IPS-NIHi11 (cell line): Measurements from ENCODE around the gene PDLIM4.

Experiments used
- DNase-seq: peaks from one replicate; pipeline ENCODE4 v3.0.0; 2012; ENCODE audit warnings: mixed read lengths, low spot score

Gene PDLIM4

GRCh38 chr5:132283423-132284043 lies 26.0 kb downstream of the PDLIM4 start:
- DNase-seq: no peak

GRCh38 chr5:132289097-132289496 lies 31.6 kb downstream of the PDLIM4 start:
- DNase-seq: no peak

- no peak for DNase-seq
Measured at GRCh38 chr5:132291026-132291425, 33.5 kb downstream of the PDLIM4 start.

GRCh38 chr5:132293066-132293991 lies 35.8 kb downstream of the PDLIM4 start:
- peak; percentile 89 for DNase-seq

- DNase-seq: peak; percentile 93
Measured at GRCh38 chr5:132293992-132294727, 36.7 kb downstream of the PDLIM4 start, which contains the start of gene SLC22A4. TSS of gene SLC22A4 (plus strand) at chr5:132294394. CDS start at chr5:132294617, 223 bp downstream.

- peak; percentile 49 for DNase-seq
Measured at GRCh38 chr5:132294728-132295504, 37.4 kb downstream of the PDLIM4 start.

- DNase-seq: no peak
Measured at GRCh38 chr5:132295505-132296411, 38.3 kb downstream of the PDLIM4 start.

- no peak for DNase-seq
Measured at GRCh38 chr5:132296412-132297016, 39.0 kb downstream of the PDLIM4 start.

GRCh38 chr5:132297211-132297940 lies 39.9 kb downstream of the PDLIM4 start:
- no peak for DNase-seq

- DNase-seq: no peak
Measured at GRCh38 chr5:132298298-132299212, 41.1 kb downstream of the PDLIM4 start.

- DNase-seq: no peak
Measured at GRCh38 chr5:132299917-132300316, 42.4 kb downstream of the PDLIM4 start.

GRCh38 chr5:132300577-132301343 lies 43.3 kb downstream of the PDLIM4 start:
- DNase-seq: no peak

GRCh38 chr5:132301344-132302271 lies 44.1 kb downstream of the PDLIM4 start:
- no peak for DNase-seq

GRCh38 chr5:132302413-132302812 lies 44.9 kb downstream of the PDLIM4 start:
- no peak for DNase-seq

- DNase-seq: no peak
Measured at GRCh38 chr5:132303589-132303988, 46.1 kb downstream of the PDLIM4 start.

GRCh38 chr5:132305420-132305819 lies 47.9 kb downstream of the PDLIM4 start:
- no peak for DNase-seq
